HG03196 (cell line): ENCODE results near the gene NAA40.
"Not testable (repeated sequence)": the region's sequence is repeated elsewhere in the genome, so short reads cannot be mapped to it uniquely, and the experiment has no call there.

Source experiments
- ATAC-seq: cut with Tn5 transposase; IDR thresholded peaks from one replicate; pipeline ENCODE4 v1.9.1; 2021; ENCODE audit not compliant: unreplicated experiment

NAA40 gene

GRCh38 chr11:63937713-63938478 lies 906 bp upstream of the NAA40 start:
- ATAC-seq: peak; percentile 17

- ATAC-seq: no peak
These were observed 642 bp downstream of the NAA40 start for GRCh38 chr11:63939397-63939891.

- no peak for ATAC-seq
These were observed 2.0 kb downstream of the NAA40 start for GRCh38 chr11:63940786-63941185.

- ATAC-seq: no peak
These were observed 3.1 kb downstream of the NAA40 start for GRCh38 chr11:63941901-63942300.

DNA sequence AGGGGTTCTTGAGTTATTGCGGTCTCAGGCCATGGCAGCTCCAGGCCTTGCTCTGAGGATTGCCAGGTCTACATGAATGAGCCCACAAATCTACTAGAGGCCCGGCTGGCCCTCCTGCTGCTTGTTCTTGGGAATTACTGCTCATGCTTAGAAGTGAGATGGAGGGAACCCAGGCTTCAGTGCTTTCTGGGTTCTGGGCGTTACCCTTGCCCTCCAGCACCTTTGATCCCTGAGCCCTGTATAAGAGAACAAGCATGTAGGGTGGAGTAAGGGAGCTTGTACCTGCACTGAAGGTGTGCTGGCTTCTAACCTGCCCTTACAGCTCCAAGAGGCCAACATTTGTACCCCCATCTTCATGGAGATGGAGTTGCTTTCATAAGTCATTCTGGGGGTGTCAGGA lies 4.0 kb downstream of the NAA40 start:
- no peak for ATAC-seq

DNA sequence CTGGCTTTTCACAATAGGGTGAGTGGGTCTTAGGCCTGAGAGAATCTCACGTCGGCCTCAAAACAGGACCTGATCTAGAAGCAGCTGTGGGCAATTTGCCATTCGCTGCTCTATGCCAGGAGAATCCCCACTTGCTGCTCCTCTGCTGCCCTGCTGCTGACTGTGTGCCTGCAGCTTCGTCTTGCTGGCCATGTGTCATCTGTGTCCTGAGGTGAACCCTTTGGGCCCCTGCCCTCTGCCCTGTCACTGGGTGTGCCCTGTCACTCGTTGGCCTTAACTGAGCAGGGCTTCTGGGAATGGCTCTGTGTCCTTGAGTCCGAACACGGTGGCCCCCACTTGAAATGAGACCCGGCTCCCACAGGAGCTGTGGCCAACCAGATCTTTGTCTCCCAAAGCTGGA lies 6.2 kb downstream of the NAA40 start:
- ATAC-seq: no peak

DNA sequence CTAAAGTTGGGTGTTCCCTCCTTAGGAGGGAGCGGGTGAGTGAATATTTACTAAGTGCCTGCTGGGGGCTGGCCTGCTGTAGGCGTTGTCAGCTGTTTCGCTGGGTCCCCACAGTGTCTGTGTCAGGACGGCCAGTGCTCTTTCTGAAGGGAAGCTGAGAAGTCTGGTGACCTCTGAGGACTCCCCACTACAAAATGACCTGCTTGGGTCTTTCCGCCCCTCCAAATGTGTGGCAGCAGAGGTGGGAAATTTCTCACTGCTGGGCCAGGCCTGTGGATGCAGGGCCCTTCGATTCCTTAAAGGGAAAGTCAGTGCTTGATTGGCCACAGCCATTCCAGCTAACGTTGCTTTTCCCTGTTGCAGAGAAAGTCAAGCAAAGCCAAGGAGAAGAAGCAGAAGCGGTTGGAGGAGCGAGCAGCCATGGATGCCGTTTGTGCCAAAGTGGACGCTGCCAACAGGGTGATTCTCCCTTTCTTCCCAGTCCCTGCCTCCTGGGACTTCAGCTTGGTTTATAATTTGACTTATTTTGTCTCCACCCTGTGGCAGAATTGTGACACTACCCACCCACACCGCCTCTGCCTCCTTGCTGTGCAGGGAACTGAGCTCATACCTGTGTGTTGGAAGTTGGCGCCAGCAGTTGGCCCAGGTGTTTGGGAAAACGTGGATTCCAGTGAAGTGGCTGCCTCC lies 6.8 kb downstream of the NAA40 start:
- ATAC-seq: no peak

DNA sequence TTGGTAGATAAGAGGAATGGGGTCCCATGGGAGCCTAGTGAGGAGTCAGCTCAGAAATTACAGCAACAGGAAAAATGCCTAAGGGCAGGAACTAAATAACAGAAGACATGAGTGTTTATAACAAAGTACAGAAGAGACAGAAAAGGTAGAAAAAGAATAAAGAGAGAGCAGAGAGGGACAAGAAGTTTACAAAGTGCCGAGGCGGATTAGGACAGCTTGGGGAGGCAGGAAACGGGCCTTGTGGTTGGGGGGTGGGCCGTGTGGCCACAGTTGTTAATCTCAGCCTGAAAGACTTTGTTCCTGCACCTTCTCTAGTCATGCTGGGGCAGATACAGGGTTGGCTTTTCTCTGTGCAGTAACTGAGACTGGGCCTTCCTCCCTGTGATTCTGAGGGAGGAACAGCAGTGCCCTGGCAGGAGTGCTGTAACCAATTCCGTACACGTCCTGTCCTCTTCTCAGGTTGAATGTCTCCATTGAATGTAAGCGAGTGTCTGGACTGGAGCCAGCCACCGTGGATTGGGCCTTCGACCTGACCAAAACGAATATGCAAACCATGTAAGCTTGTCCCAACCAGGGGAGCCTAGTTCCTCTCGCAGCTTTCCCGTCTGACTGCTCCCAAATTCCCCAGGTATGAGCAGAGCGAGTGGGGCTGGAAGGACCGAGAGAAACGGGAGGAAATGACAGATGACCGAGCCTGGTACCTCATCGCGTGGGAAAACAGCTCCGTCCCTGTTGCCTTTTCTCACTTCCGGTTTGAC lies 13.2 kb downstream of the NAA40 start:
- no peak for ATAC-seq

- no peak for ATAC-seq
These were observed 13.8 kb downstream of the NAA40 start for GRCh38 chr11:63952570-63952969.

GRCh38 chr11:63958008-63958407 lies 19.2 kb downstream of the NAA40 start:
- ATAC-seq: no peak

GRCh38 chr11:63961608-63962412 lies 23.0 kb downstream of the NAA40 start:
- ATAC-seq: no peak

DNA sequence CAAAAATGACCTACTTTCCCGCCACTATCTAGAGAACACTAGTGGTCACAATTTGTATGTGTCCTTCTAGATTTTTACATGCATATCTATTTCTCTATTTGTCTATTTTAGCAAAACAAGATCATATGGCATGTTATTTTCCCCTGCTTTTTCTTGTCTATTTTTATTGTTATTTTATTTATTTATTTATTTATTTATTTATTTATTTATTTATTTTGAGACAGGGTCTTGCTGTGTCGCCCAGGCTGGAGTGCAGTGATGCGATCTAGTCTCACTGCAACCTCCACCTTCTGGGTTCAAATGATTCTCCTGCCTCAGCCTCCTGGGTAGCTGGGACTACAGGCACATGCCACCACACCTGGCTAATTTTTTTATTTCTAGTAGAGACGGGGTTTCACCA lies 25.1 kb downstream of the NAA40 start:
- not testable (repeated sequence) for ATAC-seq

- no peak for ATAC-seq
These were observed 27.6 kb downstream of the NAA40 start for GRCh38 chr11:63966444-63966843.

GRCh38 chr11:63969461-63969860 lies 30.7 kb downstream of the NAA40 start:
- no peak for ATAC-seq

- ATAC-seq: no peak
These were observed 32.1 kb downstream of the NAA40 start for GRCh38 chr11:63970902-63971301.

- ATAC-seq: not testable (repeated sequence)
These were observed 35.1 kb downstream of the NAA40 start for GRCh38 chr11:63973912-63974258.

GRCh38 chr11:63974259-63975143 lies 35.7 kb downstream of the NAA40 start, which contains the start of gene COX8A:
TSS of gene COX8A (plus strand) at chr11:63974620. CDS start at chr11:63974681, 61 bp downstream.
- peak; percentile 93 for ATAC-seq

DNA sequence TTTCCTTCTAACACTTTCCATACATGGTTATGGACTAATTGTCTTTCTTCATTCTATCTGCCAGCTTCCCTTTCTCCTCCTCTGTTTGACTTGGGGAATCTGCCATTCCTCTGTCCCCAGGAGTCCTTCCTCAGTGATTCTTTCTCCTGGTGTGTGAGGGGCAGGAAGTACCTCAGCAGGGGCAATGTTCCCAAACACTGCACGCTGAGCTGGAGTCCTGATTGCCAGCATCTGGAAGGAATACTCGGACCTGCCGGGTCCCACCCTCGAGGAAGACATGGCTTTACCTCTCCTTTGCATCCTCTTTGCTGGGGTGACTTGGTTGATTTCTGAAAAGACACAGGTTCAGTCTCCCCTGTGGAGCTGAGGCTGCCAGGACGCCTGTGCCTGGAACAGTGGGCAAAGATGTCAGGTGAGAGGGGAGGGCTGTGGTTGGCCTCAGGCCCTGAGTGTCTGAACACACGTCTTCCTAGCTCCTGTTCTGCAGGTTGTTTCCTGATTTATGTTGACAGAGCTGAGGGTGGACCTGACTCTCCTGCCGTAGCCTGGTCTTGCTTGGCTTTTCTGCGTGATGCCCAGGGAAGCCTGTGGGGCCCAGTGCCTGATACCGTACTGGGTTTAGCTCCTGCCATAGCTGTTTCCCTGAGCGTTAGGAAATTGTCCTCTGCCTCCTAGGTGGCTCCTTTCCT lies 39.9 kb downstream of the NAA40 start:
- ATAC-seq: no peak

DNA sequence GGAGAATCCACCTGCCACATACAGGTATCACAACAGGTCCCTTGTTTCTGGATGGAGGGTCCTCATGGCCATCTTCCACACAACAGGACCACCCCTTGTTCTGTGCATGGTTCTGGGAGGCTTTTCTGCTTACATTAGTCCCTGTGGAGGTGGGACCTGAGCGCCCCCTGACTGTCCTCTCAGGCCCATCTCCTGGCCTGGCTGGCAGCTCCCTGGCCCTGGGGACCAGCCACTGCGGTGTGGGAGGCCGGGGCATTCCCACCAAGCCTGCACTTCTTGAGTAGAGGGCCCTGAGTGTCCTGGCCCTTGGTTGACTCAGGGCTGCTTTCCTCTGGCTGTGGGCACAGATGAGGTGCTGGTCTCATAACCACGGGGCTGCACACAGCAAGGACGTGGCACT lies 40.6 kb downstream of the NAA40 start:
- no peak for ATAC-seq
